CD4-positive, alpha-beta memory T cell (primary cell): Measurements from ENCODE around the gene HEBP2. TPM values are rescaled to one million over a fixed set of nuclear protein-coding genes. Genes with fewer than 3 reads are reported as not detected.
A peak's percentile ranks its signal among the peaks of the same experiment; 100 is the strongest.

Experiments
- CTCF ChIA-PET: fragments of 350-600 bp; sonication (Branson Sonifier 250); formaldehyde crosslinking; loops from one replicate; lab custom pipeline; 2021; ENCODE audit warnings: inconsistent platforms; ENCODE audit not compliant: partially characterized antibody; lab: Charles Lee
- POLR2A ChIA-PET: fragments of 350-600 bp; sonication (Branson Sonifier 250); formaldehyde crosslinking; loops from one replicate; lab custom pipeline; 2021; ENCODE audit not compliant: partially characterized antibody; lab: Charles Lee
- DNase-seq, 5 donors: peaks; one replicate each; pipeline versions ENCODE4 v3.0.0 to v3.0.0-alpha.2; 2020 to 2022; ENCODE audit warnings: mixed read lengths in 1 of 5
- H3K27ac ChIP-seq: one replicate; pipeline ENCODE4 v1.7.0; 2013; ENCODE audit warnings: low read depth, low read length
- H3K27me3 ChIP-seq: 2 replicates; pipeline ENCODE4 v1.7.0; 2013; ENCODE audit warnings: mild to moderate bottlenecking, low read length, moderate library complexity; ENCODE audit not compliant: insufficient read depth
- H3K36me3 ChIP-seq: 2 replicates; pipeline ENCODE4 v1.7.0; 2013; ENCODE audit warnings: mild to moderate bottlenecking, low read length, moderate library complexity; ENCODE audit not compliant: insufficient read depth
- H3K4me1 ChIP-seq: 2 replicates; pipeline ENCODE4 v1.7.0; 2013; ENCODE audit warnings: mild to moderate bottlenecking, low read length, moderate library complexity; ENCODE audit not compliant: insufficient read depth
- H3K4me3 ChIP-seq, 2 donors: one replicate each; pipeline ENCODE4 v1.7.0; 2013; ENCODE audit warnings: low read length in 2 of 2, mild to moderate bottlenecking in 1 of 2
- H3K9me3 ChIP-seq, 2 donors: one replicate each; pipeline ENCODE4 v1.7.0; 2013; ENCODE audit warnings: low read length in 2 of 2, control low read depth in 1 of 2; ENCODE audit not compliant: control insufficient read depth in 1 of 2
- H3K27ac Mint-ChIP-seq, 7 donors: one replicate each; pipeline ENCODE4 v1.8.0; 2020 to 2021; ENCODE audit warnings: mixed read lengths in 7 of 7, mild to moderate bottlenecking in 6 of 7, inconsistent platforms in 3 of 7, moderate library complexity in 3 of 7
- H3K27me3 Mint-ChIP-seq, 2 donors: one replicate each; pipeline ENCODE4 v1.8.0; 2020 to 2021; ENCODE audit warnings: mixed read lengths in 2 of 2
- H3K36me3 Mint-ChIP-seq, 2 donors: one replicate each; pipeline ENCODE4 v1.8.0; 2020 to 2021; ENCODE audit warnings: mixed read lengths in 2 of 2, inconsistent platforms in 1 of 2, mild to moderate bottlenecking in 1 of 2
- H3K4me1 Mint-ChIP-seq, 4 donors: one replicate each; pipeline ENCODE4 v1.8.0; 2020 to 2021; ENCODE audit warnings: mixed read lengths in 4 of 4, mild to moderate bottlenecking in 1 of 4
- H3K4me3 Mint-ChIP-seq, 8 donors: one replicate each; pipeline ENCODE4 v1.8.0; 2020 to 2021; ENCODE audit warnings: mixed read lengths in 8 of 8, mild to moderate bottlenecking in 7 of 8, moderate library complexity in 6 of 8, inconsistent platforms in 3 of 8
- H3K9me3 Mint-ChIP-seq, 8 donors: one replicate each; pipeline ENCODE4 v1.8.0; 2020 to 2021; ENCODE audit warnings: mixed read lengths in 8 of 8, mild to moderate bottlenecking in 5 of 8, inconsistent platforms in 3 of 8, moderate library complexity in 1 of 8
- intact Hi-C: fragments of 100-400 bp; cut with micrococcal nuclease; formaldehyde crosslinking; loops from one replicate; pipeline ENCODE4 v1.15.1; 2023
- polyA plus RNA-seq, 2 donors: library from polyadenylated mRNA; unstranded; fragments of 300-500 nt; fragmentation: Illumina TruSeq; gene quantifications; one replicate each; pipeline ENCODE4 v1.2.3, GENCODE V29; 2021
- total RNA-seq, 2 experiments: library from RNA; stranded (reverse); gene quantifications; one replicate each; pipeline ENCODE4 v1.2.3, GENCODE V29; 2021

HEBP2 gene
- total and polyA plus RNA-seq, 4 experiments from 2014 or later = 47.2 to 52.7 (median 48.8) TPM

DNA sequence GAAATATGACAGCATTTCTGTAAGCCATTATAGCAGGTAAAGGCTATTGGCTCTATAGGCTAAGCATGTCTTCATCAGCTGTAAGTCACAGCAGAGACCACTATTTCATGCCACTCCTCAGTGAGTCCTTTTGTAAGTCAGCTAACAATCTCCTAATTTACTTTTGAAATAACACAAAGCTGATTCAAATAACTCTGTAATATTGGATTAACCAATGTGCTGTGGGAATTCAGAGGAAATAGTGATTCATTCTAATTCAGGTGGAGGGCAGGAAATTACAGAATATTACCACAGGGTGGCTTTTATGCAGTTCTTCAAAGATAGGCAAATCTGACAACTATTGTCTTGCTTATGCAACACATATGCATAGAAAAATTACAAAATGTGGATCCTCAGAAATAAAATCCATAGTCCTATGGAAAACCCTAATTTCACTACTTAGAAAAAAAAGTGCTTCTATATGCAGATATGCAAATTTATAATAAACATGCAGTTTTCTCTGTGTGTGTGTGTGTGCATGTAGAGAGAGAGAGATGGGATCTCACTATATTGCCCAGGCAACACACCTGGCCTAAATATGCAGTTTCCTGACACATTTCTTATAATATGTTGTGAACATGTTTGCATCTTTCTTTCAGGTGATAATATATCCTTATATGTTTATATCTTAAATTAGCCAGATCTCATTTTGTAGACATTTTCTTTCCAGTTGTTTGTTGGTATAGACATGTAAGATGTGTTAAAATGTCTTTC, 31.1 kb upstream of the HEBP2 start:
- Histone ChIP-seq H3K9me3 (no peaks in the 10 kb centered on the region), H3K27ac (no peak overlapping the region), H3K27me3 (no peaks in the 10 kb centered on the region), H3K36me3 (no peaks in the 10 kb centered on the region), H3K4me3 (no peak overlapping the region), H3K4me1 (no peaks in the 10 kb centered on the region)
- H3K27ac Mint-ChIP-seq = no peak overlapping the region
- no peaks in the 10 kb centered on the region for H3K36me3 Mint-ChIP-seq
- peaks cover 0 to under 1% (median 0%) of the 10 kb centered on the region in 8 donors for H3K9me3 Mint-ChIP-seq
- peaks cover 2 to 4% of the 10 kb centered on the region in 2 donors for H3K27me3 Mint-ChIP-seq
- no peak overlapping the region for H3K4me3 Mint-ChIP-seq
- intact Hi-C loops = loop anchor here (1.0 kb wide), 2 partner anchors 31 to 136 kb away; partner anchors contain the start of gene HEBP2
- ChIA-PET CTCF (interaction anchor here (0.9 to 1.6 kb wide), 5 partner anchors 11 to 137 kb away, joined by 3 to 5 read pairs (median 4); partner anchors contain the start of gene HEBP2), POLR2A (interaction anchor here (2.2 kb wide), 1 partner anchor 31 kb away, joined by 8 read pairs; the partner anchor contains the start of gene HEBP2)
- DNase-seq = peak in 3 of 5 donors; percentile 2 to 21 (median 5)
- H3K4me1 Mint-ChIP-seq = peaks cover 0 to 2% (median 0%) of the 10 kb centered on the region in 4 donors

DNA sequence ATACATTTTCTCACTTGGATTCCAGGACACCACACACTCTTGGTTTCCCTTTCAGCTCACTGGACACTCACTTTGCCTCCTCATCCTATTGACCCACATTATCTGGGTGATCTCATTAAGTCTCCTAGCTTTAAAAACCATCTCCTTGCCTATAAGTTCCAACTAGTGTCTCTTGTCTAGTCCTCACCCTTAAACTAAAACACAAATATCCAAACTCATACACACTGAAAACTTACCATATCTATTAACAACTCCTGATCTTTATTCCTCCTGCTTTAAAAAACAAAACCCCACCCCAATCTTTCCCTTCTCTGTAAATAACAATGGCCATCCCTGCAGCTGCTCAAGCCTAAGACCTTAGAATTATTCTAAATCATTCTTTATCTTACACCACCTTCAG, 29.8 kb upstream of the HEBP2 start:
- no peak overlapping the region for H3K4me3 Mint-ChIP-seq
- peaks cover 0 to 2% of the 10 kb centered on the region in 2 donors for H3K27me3 Mint-ChIP-seq
- H3K9me3 ChIP-seq = no peaks in the 10 kb centered on the region
- no peak overlapping the region for H3K27ac Mint-ChIP-seq
- H3K36me3 Mint-ChIP-seq = no peaks in the 10 kb centered on the region
- H3K27me3 ChIP-seq = no peaks in the 10 kb centered on the region
- DNase-seq = no peak
- H3K4me1 Mint-ChIP-seq = peaks cover 0 to 2% (median 0%) of the 10 kb centered on the region in 4 donors
- no peak overlapping the region for H3K4me3 ChIP-seq
- no peaks in the 10 kb centered on the region for H3K4me1 ChIP-seq
- intact Hi-C loops = no loop called here
- no peaks in the 10 kb centered on the region for H3K9me3 Mint-ChIP-seq
- POLR2A ChIA-PET = no interaction called here
- CTCF ChIA-PET = interaction anchor here (0.6 kb wide), 1 partner anchor 198 kb away, joined by 3 read pairs; no protein-coding TSS in a partner anchor
- no peak overlapping the region for H3K27ac ChIP-seq
- H3K36me3 ChIP-seq = no peaks in the 10 kb centered on the region

DNA sequence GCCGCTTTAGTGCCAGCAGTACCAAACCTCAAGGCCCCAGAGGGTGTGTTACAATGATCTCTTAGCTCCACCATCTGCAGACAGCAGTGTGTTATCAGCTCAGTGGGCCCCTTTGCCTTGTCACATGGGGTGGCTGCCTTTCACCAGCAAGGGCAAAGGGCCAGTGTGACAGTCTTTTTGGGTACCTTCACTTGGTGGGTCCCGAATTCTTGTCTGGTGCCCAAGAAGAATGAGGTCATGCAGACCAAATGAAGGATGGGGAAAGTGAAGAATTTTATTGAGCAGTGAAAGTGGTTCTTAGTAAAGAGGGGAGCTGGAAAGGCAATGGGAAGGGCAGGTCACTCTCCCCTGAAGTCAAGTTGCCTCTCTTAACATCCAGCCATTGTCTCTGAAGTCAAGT, 29.2 kb upstream of the HEBP2 start:
- ChIA-PET POLR2A (no interaction called here), CTCF (no interaction called here)
- DNase-seq = no peak
- Mint-ChIP-seq H3K9me3 (no peaks in the 10 kb centered on the region), H3K4me1 (peaks cover 0 to 2% (median 0%) of the 10 kb centered on the region in 4 donors), H3K27ac (no peak overlapping the region), H3K27me3 (peaks cover 0 to 2% of the 10 kb centered on the region in 2 donors), H3K4me3 (no peak overlapping the region), H3K36me3 (no peaks in the 10 kb centered on the region)
- H3K4me1 ChIP-seq = no peaks in the 10 kb centered on the region
- no peak overlapping the region for H3K4me3 ChIP-seq
- H3K9me3 ChIP-seq = no peaks in the 10 kb centered on the region
- no peak overlapping the region for H3K27ac ChIP-seq
- no peaks in the 10 kb centered on the region for H3K27me3 ChIP-seq
- intact Hi-C loops = no loop called here
- H3K36me3 ChIP-seq = no peaks in the 10 kb centered on the region

DNA sequence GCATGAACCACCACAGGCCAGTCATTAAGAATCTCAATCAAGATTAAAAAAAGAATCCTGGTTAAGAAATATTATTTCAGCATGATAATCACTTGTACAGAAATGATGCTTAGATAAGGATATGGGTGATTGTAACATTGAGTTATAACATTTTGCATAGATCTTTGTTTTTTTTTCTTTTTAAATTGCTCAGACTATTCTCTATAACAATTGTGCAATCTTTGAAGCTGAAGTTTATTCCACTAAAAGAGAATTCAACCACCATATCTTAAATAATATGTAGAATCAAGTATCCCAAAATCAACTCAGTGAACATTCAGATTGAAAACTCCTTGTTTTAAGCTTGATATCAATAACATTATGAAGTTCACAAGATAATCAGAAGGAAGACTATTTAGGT, 27.0 kb upstream of the HEBP2 start:
- Mint-ChIP-seq H3K27me3 (no peaks in the 10 kb centered on the region), H3K36me3 (no peaks in the 10 kb centered on the region), H3K9me3 (no peaks in the 10 kb centered on the region), H3K4me1 (peaks cover 0 to 2% (median 0%) of the 10 kb centered on the region in 4 donors), H3K4me3 (no peak overlapping the region), H3K27ac (no peak overlapping the region)
- no peaks in the 10 kb centered on the region for H3K36me3 ChIP-seq
- no peak overlapping the region for H3K4me3 ChIP-seq
- H3K27me3 ChIP-seq = no peaks in the 10 kb centered on the region
- CTCF ChIA-PET = interaction anchor here (0.8 to 0.9 kb wide), 2 partner anchors 11 to 28 kb away, joined by 3 read pairs; partner anchors contain the start of gene HEBP2
- H3K9me3 ChIP-seq = no peaks in the 10 kb centered on the region
- no peaks in the 10 kb centered on the region for H3K4me1 ChIP-seq
- DNase-seq = no peak
- POLR2A ChIA-PET = interaction anchor here (1.1 kb wide), 1 partner anchor 27 kb away, joined by 4 read pairs; the partner anchor contains the start of gene HEBP2
- H3K27ac ChIP-seq = no peak overlapping the region
- intact Hi-C loops = no loop called here

DNA sequence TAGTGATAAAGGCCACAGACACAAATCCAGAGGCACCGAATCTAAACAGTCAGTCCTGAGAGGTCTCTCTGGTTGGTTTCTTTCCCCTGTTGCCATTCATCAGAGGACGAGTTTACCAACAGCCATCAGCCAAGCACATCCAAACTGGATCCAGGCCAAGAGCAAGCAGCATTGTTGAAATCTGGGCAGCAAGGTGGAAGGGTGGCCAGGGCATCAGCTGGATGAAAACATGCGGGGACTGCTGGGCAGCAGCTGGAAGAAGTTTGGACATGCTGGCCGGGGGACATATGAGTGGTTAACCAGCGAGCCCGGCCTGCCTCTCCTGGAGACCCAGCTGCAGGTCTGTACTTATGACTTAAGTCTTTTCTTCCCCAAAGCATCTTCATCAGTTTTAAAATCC, 26.2 kb upstream of the HEBP2 start, which contains the start of gene SMIM28:
Gene SMIM28, plus strand, starts transcription at position 62 of the 400 bp plus-strand sequence. Its CDS starts 168 bp downstream, at position 230.
- DNase-seq = no peak
- no peaks in the 10 kb centered on the region for H3K36me3 ChIP-seq
- ChIA-PET POLR2A (interaction anchor here (1.1 kb wide), 1 partner anchor 26 kb away, joined by 4 read pairs; the partner anchor contains the start of gene HEBP2), CTCF (no interaction called here)
- no peaks in the 10 kb centered on the region for H3K9me3 Mint-ChIP-seq
- H3K4me3 Mint-ChIP-seq = no peak within 1 kb of the TSS
- H3K27me3 Mint-ChIP-seq = peaks cover 0 to 5% of the 10 kb centered on the region in 2 donors
- H3K27ac ChIP-seq = no peak within 1 kb of the TSS
- H3K27ac Mint-ChIP-seq = no peak within 1 kb of the TSS
- H3K4me3 ChIP-seq = no peak within 1 kb of the TSS
- intact Hi-C loops = no loop called here
- no peaks in the 10 kb centered on the region for H3K4me1 ChIP-seq
- H3K9me3 ChIP-seq = no peaks in the 10 kb centered on the region
- H3K4me1 Mint-ChIP-seq = peaks cover 0 to under 1% (median 0%) of the 10 kb centered on the region in 4 donors
- H3K27me3 ChIP-seq = no peaks in the 10 kb centered on the region
- H3K36me3 Mint-ChIP-seq = no peaks in the 10 kb centered on the region

DNA sequence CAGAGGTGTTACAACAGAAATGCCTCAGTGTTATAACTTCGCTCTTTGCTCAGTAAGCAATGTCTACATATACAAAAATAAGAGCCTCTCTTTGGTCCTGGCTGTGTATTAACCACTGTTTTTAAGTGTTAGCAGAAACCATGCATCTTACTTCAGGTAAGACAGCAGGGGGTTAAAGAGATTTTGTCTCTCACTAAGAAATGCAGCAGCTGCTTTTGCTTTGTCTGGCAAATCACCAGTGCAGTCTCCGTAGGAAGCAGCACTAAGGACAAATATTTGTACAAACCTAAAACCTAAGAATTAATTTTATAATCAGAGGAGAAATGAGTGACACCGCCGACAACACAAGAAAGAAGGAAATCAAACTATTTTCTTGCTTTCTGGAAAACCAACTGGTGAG, 25.6 kb upstream of the HEBP2 start:
- no peaks in the 10 kb centered on the region for H3K36me3 Mint-ChIP-seq
- intact Hi-C loops = no loop called here
- no peak overlapping the region for H3K4me3 Mint-ChIP-seq
- Histone ChIP-seq H3K36me3 (no peaks in the 10 kb centered on the region), H3K4me1 (no peaks in the 10 kb centered on the region), H3K27me3 (no peaks in the 10 kb centered on the region), H3K27ac (no peak overlapping the region), H3K9me3 (no peaks in the 10 kb centered on the region), H3K4me3 (no peak overlapping the region)
- no peak for DNase-seq
- ChIA-PET CTCF (no interaction called here), POLR2A (no interaction called here)
- H3K9me3 Mint-ChIP-seq = no peaks in the 10 kb centered on the region
- peaks cover 0 to 6% of the 10 kb centered on the region in 2 donors for H3K27me3 Mint-ChIP-seq
- H3K27ac Mint-ChIP-seq = no peak overlapping the region
- no peaks in the 10 kb centered on the region for H3K4me1 Mint-ChIP-seq

DNA sequence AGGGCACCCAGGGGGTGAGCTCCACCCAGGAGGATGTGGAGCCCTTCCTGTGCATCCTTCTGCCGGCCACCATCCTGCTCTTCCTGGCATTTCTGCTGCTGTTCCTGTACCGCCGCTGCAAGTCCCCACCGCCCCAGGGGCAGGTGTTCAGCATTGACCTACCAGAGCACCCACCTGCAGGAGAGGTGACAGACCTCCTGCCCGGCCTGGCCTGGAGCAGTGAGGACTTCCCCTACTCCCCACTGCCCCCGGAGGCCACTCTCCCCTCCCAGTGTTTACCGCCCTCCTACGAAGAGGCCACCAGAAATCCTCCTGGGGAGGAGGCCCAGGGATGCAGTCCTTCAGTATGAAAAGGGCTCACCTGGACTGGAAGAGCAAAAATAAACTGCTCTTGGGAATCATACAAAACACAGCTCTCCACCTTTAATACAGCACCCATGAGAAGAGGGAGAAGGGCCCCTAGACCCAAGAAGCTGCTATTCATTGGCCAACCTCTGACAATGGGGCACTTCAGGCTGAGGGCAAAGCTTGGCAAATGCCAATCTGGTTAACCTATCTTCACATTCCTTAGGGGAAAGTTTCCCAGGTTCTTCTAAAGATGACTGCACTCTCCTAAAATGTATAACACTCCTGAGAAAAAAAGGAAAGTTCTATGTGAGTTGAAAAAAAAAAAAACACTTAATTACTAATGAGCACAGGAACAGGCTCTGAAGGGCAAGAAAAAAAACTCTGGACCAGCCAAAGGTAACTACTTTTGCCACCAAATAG, 21.3 kb upstream of the HEBP2 start:
- no peak overlapping the region for H3K4me3 Mint-ChIP-seq
- DNase-seq = no peak
- no peaks in the 10 kb centered on the region for H3K27me3 ChIP-seq
- H3K36me3 ChIP-seq = no peaks in the 10 kb centered on the region
- H3K36me3 Mint-ChIP-seq = no peaks in the 10 kb centered on the region
- H3K27me3 Mint-ChIP-seq = peaks cover under 1 to 6% of the 10 kb centered on the region in 2 donors
- H3K4me3 ChIP-seq = no peak overlapping the region
- ChIA-PET POLR2A (no interaction called here), CTCF (no interaction called here)
- H3K27ac Mint-ChIP-seq = no peak overlapping the region
- no peaks in the 10 kb centered on the region for H3K4me1 ChIP-seq
- intact Hi-C loops = no loop called here
- no peak overlapping the region for H3K27ac ChIP-seq
- H3K4me1 Mint-ChIP-seq = no peaks in the 10 kb centered on the region
- no peaks in the 10 kb centered on the region for H3K9me3 ChIP-seq
- H3K9me3 Mint-ChIP-seq = no peaks in the 10 kb centered on the region
